COLO668 (cell line): ENCODE measurements around the gene CNTN1.

Source experiments
- DNase-seq: peaks from one replicate; lab custom pipeline; 2025; ENCODE audit not compliant: unreplicated experiment; lab: John Stamatoyannopoulos, UW

The CNTN1 gene

DNA sequence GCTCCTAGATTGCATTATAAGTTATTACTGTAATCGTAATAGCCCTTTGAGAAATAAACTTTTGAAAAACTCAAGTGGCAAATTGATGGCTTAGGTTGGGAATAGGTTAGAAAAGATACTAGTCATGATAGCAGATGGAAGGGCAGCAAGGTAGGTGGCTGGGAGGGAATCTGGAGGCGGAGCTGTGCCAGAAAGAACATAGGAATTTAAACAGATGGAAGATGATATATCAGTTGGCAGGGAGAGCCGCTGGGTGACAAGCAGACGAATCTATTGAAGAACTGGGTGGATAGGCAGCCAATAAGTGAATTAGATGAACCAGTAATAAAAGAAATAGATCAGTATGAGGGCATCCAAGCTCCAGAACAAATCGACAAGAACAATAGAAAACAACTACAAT is 142.1 kb downstream of the CNTN1 start:
- no peak for DNase-seq

DNA sequence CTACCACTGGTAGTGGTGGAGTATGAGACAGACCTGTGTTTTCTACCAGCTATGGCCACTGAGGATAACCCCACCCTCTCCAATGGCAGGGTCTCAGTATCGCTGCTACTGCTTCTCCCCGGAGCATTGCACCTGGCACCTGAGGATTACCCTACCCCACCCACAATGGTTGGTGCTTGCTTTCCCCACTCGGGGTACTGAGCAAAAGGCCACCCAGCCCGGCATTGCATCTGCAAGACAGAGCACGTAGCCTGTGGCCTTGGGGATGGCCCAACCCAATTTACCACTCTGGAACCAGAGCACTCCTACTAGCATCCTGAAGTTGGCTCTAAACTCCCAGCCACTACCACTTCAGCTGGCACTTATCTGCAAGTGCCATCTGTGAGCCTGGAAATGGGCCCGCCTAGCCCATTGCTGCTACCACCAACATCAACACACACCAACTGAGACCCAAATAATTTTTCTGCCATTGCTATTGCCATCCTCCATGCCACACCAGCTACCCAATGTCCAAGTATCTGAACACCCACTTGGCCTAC is 145.7 kb downstream of the CNTN1 start:
- DNase-seq = no peak

DNA sequence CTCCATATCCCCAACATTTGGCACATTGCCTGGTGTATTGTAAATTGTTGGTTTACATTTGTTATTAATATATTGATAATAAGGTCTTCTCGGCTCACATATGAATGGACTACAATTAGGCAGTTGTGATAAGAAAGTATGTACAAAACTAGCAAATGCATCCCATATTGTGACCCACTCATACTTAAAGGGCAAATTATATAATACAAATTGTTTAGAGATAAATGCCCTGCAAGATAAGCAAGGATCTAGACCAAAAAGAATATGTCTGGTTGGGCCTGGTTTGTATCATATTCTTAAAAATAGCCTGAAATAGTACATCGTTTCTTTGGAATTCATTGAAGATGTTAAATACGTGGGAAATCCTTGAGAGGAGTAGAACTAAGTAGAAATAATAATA is 151.3 kb downstream of the CNTN1 start:
- DNase-seq = no peak

DNA sequence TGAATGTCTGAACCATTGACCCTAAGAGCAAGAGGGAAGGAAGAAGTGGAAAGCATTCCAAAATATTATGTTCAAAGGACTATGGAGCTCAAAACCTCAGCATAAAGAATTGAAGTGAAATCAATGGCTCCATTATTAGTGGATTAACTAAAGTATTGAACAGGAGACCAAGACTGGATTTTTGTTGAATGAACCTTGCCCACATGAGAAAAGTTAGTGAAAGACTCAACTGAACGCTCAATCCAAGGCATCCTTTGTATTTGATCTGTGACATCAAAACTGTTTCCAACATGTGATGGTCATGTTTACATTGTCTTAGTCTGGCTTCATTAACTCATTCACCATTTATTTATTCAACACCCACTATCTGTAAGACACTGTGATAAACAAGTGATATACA is 161.0 kb downstream of the CNTN1 start:
- DNase-seq = no peak

DNA sequence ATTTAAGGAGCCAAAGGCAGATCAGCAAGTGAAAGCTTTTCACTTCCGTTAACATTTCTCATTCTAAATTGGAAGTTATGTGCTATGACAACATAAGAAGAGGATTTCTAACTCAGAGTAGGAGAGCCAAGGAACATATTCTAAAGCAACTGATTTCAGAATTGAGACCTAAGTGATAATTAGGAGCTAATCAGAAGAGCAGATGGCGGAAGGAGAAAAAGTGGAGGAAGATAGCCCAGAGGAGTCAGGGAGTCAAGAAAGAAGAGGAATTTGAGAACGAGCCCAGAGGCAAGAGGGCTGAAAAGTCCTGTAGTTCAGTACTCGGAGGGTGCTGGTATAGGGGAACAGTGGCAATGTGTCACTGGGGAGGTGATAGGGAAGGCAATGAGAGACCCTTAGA is 162.4 kb downstream of the CNTN1 start:
- DNase-seq = no peak

DNA sequence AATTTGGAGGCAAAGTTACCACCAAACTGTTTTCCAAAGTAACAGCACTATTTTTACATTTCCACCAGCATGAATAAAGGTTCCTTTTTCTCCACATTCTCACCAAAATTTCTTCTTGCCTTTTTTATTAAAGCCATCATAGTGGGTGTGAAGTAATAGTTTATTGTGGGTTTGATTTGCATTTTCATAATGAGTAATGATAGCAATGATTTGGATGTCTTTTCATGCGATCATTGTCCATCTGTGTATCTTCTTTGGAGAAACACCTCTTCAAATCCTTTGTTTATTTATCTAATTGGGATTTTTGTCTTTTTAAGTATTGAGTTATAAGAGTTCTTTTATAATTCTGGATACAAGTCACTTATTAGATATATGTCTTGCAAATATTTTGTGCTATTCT is 172.7 kb downstream of the CNTN1 start:
- DNase-seq = no peak

DNA sequence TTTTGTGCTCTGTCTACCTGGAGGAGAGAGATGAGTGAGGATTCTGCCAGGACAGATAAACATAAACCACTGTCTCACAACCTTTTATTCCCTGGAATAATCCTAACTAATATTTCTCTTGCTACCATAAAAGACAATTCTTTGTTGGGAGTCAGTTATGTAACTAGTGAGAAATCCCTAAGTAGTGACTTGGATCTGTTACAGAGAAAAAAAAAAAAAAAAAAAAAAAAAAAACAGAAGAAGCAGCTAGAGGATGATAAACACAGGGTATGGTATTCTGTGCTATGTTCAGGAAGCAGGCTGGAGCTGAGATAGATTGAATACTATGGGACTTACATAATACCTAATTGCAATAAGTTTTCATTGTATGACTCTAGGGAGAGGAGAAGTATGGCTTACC is 178.7 kb downstream of the CNTN1 start:
- DNase-seq = no peak

DNA sequence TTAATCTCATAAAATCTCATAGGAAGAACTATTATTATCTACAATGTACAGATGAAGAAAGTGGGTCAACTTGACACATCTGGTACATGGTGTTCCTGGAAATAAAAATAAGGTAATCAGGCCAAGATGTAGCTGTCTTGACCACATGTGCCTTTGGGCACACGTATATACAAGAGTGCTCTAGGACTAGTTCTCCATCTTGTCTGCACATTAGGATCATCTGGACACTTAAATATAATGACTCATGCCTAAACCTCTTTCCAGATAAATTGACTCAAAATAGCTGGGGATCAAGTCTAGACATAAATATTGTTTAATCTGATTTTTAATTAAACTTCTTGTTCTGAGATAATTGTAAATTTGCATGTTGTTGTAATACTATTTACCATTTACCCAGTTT is 182.6 kb downstream of the CNTN1 start:
- DNase-seq = no peak

DNA sequence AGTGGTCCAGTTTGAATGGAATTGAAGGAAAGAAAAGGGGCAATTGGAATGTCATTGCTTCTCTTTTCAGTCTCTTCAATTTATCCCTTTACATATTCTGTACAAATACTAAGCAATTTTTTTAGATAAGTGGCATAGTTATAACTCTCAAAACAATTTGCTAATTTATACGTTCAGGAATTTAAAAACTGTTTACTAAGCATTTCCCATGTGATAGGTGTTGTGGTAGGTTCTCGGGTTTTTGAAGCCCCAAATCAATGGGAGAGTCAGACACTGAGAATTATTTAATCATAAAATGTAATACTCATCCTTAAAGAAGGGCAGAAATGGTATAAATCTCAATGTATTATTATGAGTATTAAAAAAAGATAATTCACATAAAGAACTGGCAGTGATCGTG is 197.1 kb downstream of the CNTN1 start:
- no peak for DNase-seq

DNA sequence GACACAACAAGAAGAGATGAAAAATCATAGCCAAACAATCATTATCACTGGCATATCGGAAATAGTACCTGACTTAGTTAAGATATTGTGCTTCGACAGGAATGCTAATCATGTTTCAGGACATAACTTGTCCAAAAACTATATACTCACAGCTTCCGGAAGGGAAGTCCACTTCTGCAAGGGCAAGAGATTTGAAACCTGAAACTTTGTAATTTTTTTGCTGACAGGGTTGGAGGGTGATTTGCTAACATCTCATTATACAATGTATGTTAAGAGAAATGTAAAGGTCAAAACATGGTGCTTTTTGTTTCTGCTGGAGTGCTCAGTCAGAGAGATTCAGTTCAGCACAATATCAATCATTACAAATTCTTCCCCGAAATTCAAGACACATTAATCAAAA is 200.3 kb downstream of the CNTN1 start:
- no peak for DNase-seq

DNA sequence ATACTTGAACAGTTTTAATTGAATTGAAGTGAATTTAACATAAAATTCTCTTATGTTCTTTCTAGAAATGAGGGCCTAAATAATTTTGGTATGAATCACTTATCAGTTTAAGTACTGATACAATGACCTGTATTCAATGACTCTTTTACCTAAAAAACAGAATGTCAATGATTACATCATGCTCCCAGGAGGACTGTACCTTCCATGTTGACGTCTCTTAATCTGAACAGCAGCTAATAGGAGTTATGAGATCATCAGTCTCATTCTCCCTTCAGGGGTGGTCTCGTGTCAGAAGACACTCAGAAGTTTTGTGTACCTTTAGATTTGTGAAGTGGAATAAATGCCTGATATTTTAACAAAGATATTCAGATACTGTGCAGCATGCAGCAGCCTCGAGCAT is 206.3 kb downstream of the CNTN1 start:
- DNase-seq = no peak

DNA sequence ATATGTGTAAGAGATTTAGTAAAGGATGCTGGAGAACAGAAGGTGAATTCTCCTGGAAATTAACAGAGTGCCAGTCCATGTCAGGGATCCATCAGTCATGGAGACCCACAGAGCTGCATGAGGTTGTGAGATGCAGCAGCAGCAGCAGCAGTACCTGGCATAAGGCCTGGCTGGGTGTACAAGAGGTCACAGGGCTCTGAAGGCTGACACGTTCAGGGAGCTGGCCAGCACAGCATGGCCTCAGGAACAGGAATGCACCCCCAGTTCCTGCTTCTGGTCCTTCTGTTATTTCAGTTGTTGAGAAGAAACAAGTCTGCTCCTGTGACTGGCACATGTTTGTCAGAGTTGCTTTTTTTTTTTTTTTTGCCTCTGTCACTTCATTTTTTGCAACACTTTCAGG is 210.8 kb downstream of the CNTN1 start:
- DNase-seq = no peak

DNA sequence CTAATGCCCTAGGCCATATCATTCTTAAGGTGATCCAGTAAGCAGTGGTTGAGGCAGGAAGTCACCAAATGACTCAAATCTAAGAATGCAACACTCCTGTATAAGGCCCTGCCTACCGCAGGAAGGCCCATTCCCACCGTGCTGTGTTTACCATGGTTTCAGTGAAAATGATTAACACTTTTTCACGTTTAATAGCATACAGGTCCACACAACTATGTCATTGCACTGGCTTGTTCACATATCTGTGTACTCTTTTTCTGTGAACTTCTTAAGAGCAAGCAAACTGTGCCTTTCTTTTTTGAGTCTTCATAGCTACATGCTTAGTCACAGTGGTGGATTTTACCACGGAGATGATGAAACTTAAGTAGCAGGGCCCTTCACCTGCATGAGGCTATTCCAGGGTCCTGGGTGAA is 214.9 kb downstream of the CNTN1 start:
- no peak for DNase-seq

DNA sequence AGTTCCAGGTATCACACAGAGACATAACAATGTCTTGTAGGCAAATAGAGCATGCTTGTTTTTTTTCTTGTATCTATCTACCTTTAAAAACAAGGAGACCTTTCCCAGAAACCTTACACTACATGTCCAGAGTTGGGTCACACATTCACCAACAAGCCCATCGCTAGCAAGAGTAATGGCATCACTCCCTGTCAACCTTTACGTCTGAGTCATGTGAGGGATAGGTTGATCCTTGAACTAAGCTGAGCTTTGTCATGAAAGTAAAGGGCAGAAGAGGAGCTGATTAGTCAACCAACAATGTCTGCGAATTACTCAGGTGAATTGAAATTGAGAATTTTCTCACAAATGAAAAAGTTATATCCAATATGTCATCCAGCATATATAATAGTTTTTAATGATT is 219.4 kb downstream of the CNTN1 start:
- no peak for DNase-seq

DNA sequence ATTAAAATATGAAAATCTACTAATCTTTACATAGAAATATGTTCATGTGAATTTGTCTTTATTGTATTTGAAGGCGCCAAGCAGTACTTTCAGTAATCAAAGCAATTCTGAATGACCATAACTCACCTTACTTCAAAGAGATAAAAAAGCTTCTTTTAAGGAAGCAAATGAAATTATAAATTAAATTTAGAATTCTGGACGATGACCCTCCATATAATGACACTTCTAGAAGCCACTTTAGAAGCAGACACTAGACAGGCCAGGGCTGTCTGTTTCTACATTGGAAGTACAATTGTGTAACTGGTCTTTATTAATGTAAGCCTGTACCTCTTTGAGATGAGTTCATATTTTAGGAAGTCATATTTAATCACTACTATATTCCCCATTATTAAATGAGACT is 222.9 kb downstream of the CNTN1 start:
- DNase-seq = no peak

DNA sequence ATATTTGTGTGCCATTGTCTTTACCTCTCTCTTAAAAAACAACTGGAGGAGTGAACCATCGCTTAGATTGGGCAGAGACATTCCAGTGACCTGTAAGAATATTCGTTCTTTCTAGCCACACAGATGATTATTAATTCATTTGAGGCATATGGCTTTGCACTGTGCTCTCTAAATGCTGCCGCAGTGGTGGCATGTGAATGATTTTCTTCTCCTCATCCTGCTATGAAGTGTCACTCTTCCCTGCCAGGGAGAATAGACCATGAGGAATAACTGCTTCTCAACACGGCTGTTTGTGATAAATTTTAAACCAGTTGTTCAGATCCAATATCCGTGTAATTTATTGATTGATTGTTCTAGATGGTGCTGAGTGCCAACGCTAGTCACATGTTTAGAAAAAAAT is 225.3 kb downstream of the CNTN1 start:
- DNase-seq = no peak

DNA sequence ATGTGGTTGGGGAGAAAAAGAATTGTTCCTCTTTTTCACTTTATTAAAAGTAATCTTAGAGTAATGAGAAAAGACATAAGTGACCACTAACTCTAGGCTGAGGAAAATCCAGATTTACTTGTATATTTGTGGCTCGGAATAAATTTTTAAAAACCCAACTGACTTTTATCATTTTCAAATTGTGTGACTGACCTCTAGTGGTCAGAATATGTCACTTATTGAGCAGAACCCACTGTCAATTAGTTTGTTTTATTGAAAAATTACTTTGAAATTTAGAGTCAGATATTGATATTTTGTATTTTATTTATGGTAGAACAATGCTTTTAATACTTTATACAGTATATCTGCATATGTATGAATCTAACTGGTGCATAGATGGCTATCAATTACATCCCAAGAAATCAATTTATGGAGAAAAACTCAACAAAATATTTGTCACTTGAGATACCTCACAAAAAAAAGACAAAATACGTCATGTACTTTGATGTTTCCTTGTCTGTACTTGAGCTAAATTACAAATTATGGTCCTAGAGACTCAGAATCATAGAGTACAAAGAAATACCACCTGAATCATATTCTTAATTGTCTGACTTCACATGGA is 229.4 kb downstream of the CNTN1 start:
- DNase-seq = no peak

DNA sequence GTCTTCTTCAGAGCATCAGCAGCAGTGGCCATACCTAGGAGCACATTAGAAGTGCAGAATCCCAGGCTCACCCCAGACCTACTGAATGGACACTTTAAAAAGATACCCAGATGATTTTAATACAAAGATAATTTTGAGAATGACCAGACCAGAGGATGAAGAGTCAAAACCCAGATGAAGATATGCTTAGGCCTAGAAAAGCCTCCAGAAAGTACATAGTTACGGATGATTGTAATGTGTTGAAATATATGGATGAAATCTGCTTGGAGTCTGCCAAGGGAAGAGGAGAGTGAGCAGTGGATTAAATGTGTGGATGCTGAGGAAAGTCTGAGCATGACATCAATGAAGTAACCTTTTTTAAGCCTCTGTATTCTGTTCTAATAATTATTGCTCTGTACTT is 245.7 kb downstream of the CNTN1 start:
- no peak for DNase-seq

DNA sequence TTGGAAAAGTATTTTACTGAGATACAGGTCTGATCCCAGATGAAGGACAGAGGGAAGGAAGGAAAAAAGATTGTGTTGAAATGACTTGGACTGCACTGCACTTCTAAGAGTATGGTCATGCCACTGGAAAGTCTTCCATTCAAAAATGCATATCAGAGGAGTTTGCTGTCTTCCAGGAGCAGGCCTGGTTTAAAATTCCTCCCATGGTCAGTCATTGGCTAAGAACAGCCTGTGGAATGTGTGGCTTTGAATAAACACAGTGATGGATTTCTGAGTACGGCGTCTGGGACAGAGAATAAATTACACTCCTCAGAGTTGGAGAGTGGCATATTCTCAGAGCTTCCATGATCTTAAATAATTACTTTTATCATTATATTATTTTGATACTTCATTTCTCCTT is 250.1 kb downstream of the CNTN1 start:
- DNase-seq = no peak

DNA sequence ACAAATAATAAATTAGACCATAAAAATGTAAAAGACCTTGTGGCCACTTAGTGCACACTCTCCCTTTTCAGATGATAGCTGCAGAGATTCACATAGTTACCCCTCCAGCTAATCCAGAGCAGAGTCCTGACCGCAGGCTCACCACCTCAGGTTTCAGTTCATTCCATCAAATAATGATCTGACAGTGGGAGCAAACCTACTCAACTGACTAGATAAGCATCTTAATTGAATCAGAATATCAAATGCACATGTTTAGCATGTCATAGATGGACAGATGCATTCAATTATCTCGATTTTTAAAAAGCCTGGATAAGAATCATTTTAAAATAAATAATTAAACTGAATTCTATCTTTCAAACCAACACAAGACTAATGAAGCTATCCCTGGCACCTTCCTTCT is 253.5 kb downstream of the CNTN1 start:
- no peak for DNase-seq

DNA sequence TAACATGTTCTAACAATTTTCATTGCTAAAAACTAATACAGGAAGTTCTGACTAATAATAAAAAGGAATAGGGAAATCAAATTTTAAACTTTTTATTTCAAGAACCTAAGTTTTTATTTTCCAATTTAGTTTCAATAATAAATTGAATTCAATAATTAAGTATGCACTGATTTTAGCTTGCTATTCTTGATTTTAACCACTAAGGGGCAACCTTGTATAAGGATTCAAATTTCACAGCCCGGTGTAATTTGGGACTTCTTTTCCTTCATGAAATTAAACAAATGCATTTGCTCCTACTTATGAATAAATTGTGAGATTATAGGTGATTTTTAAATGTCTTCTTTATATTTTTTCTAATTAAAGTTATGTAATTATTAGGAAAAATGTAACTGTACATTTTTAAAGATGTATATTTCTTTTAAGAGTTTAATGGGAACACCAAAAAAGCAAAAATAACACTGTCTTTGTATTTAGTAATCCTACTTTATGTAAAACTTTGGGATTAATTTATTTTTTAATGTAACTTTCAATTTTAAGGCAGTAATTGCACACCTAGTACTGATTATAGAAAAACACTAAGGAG is 254.5 kb downstream of the CNTN1 start:
- no peak for DNase-seq

DNA sequence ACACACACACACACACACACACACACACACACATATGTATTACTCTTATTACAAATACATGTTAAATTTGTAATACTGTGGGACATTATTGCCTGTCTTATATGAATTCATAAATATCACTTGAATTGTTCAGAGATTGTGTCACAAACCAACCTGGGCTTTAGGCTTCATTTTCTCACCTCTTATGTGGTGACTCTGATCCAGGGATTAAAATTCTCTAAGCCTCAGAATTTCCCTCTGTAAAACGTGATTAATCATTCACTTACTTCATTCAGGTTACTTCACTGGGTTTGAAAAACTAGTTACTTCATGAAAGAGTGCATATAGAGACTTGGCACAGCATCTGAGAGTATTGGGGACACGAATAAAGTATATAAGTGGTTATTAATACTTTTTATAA is 255.6 kb downstream of the CNTN1 start:
- no peak for DNase-seq

DNA sequence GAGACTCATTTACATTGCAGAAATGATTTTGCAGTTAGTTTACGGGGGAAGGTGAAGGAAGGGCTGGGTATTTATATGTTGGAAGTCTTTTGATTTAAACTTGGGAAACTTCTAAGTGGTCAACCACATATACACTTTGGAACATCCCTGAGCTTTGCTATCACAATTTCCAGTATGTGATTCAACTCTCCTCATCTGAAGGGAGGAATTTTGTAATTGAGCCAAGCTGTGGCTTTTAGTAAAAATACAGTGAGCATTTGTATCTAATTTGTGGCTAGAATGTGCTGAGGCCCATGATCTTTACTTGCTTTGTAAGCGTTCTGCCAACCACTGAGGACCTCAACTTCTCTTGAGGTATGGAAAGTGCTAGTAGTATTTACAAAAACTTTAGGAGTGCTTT is 260.8 kb downstream of the CNTN1 start:
- DNase-seq = no peak
